SK-N-SH (cell line): Measurements from ENCODE around the gene UBA5. TPM values are rescaled to one million over a fixed set of nuclear protein-coding genes. Genes with fewer than 3 reads are reported as not detected.

ENCODE experiments used
- CTCF ChIA-PET: fragments of 300-600, 350-600 bp; formaldehyde crosslinking; extraction: SDS; loops from one replicate; lab custom pipeline; 2021; lab: Yijun Ruan, JAX
- POLR2A ChIA-PET: fragments of 350-600 bp; sonication (Branson Sonifier 250); formaldehyde crosslinking; extraction: SDS; loops from one replicate; lab custom pipeline; 2020; ENCODE audit warnings: antibody characterized with exemption, inconsistent platforms; lab: Yijun Ruan, JAX
- DNase-seq: peaks from one replicate; pipeline ENCODE4 v3.0.0; 2012
- H2AFZ ChIP-seq: fragments of 200-600 bp; sonication (generic); 2 replicates; pipeline ENCODE4 v1.8.1; 2016; ENCODE audit warnings: antibody characterized with exemption, mild to moderate bottlenecking, low read depth
- H3F3A ChIP-seq: fragments of 200-600 bp; sonication (generic); replicated peaks from 2 replicates; pipeline ENCODE3; 2016; ENCODE audit warnings: antibody characterized with exemption, mild to moderate bottlenecking; ENCODE audit not compliant: insufficient read depth
- H3K27ac ChIP-seq, 2 experiments: fragments of 200-500 bp in 1 of 2; fragments of 200-600 bp in 1 of 2; sonication (Bioruptor generic) in 1 of 2; sonication (generic), shearing (Covaris generic) in 1 of 2; 2 replicates each; pipeline versions ENCODE4 v1.5.1 to v1.6.1; 2014 to 2016; ENCODE audit warnings: low read depth in 2 of 2, inconsistent platforms in 1 of 2, low read length in 1 of 2, mild to moderate bottlenecking in 1 of 2, mixed read lengths in 1 of 2
- H3K27me3 ChIP-seq: fragments of 200-600 bp; sonication (generic), shearing (Covaris generic); 2 replicates; pipeline ENCODE4 v1.6.1; 2016; ENCODE audit warnings: mixed run types; ENCODE audit not compliant: insufficient read depth
- H3K36me3 ChIP-seq, 2 experiments: fragments of 200-500 bp in 1 of 2; fragments of 200-600 bp in 1 of 2; sonication (Bioruptor generic) in 1 of 2; sonication (generic) in 1 of 2; replicated peaks in 1 of 2; 2 replicates each; pipeline versions ENCODE3 to v1.5.1; 2014 to 2016; ENCODE audit warnings: low read length in 1 of 2, mild to moderate bottlenecking in 1 of 2; ENCODE audit not compliant: insufficient read depth in 2 of 2, control insufficient read depth in 1 of 2
- H3K4me1 ChIP-seq, 2 experiments: fragments of 200-500 bp in 1 of 2; fragments of 200-600 bp in 1 of 2; sonication (Bioruptor generic) in 1 of 2; sonication (generic), shearing (Covaris generic) in 1 of 2; 2 replicates each; pipeline versions ENCODE4 v1.5.1 to v1.6.1; 2014 to 2016; ENCODE audit warnings: low read depth in 1 of 2, low read length in 1 of 2, mixed run types in 1 of 2; ENCODE audit not compliant: insufficient read depth in 2 of 2, control insufficient read depth in 1 of 2
- H3K4me2 ChIP-seq: fragments of 200-600 bp; sonication (generic), shearing (Covaris generic); 2 replicates; pipeline ENCODE4 v1.6.1; 2017; ENCODE audit warnings: mixed run types
- H3K4me3 ChIP-seq, 2 experiments: fragments of 200-500 bp in 1 of 2; fragments of 200-600 bp in 1 of 2; sonication (Bioruptor generic) in 1 of 2; sonication (generic), shearing (Covaris generic) in 1 of 2; 2 replicates each; pipeline versions ENCODE4 v1.5.1 to v1.8.1; 2014 to 2016; ENCODE audit warnings: low read depth in 2 of 2, inconsistent platforms in 1 of 2, low read length in 1 of 2, mild to moderate bottlenecking in 1 of 2, mixed read lengths in 1 of 2, moderate library complexity in 1 of 2
- H3K79me2 ChIP-seq: fragments of 200-600 bp; sonication (generic); 2 replicates; pipeline ENCODE4 v1.8.1; 2017; ENCODE audit warnings: mild to moderate bottlenecking; ENCODE audit not compliant: insufficient read depth
- H3K9ac ChIP-seq: fragments of 200-600 bp; sonication (generic); 2 replicates; pipeline ENCODE4 v1.6.1; 2017; ENCODE audit warnings: mixed run types
- H3K9me2 ChIP-seq: fragments of 200-600 bp; sonication (generic); 2 replicates; pipeline ENCODE4 v1.6.1; 2017; ENCODE audit warnings: mixed run types
- H3K9me3 ChIP-seq: fragments of 200-600 bp; sonication (generic); 2 replicates; pipeline ENCODE4 v1.6.1; 2017; ENCODE audit warnings: mixed run types, mild to moderate bottlenecking, moderate library complexity
- H4K20me1 ChIP-seq: fragments of 200-600 bp; sonication (generic); 2 replicates; pipeline ENCODE4 v1.6.1; 2017; ENCODE audit warnings: mild to moderate bottlenecking, mixed run types; ENCODE audit not compliant: insufficient read depth
- CHD2 ChIP-seq: fragments of 150-350 bp; IDR thresholded peaks from 2 replicates; pipeline ENCODE4 v1.6.1; 2018; ENCODE audit warnings: low read length; ENCODE audit not compliant: partially characterized antibody
- CTCF ChIP-seq: fragments of 200-600 bp; sonication (generic); IDR thresholded peaks from 2 replicates; pipeline ENCODE4 v1.6.1; 2017; ENCODE audit warnings: antibody characterized with exemption, mild to moderate bottlenecking, moderate library complexity
- EP300 ChIP-seq, 2 experiments: IDR thresholded peaks; 2 replicates each; pipeline versions ENCODE4 v1.4.0 to v1.6.1; 2012; ENCODE audit warnings: borderline replicate concordance in 1 of 2, low read depth in 1 of 2, low read length in 1 of 2
- FOSL2 ChIP-seq: IDR thresholded peaks from 2 replicates; pipeline ENCODE4 v1.4.0; 2012; ENCODE audit warnings: low read depth, mild to moderate bottlenecking, moderate library complexity, borderline replicate concordance
- FOXJ3 ChIP-seq: sonication (generic); formaldehyde crosslinking; IDR thresholded peaks from 2 replicates; pipeline ENCODE4 v1.5.1; 2020; ENCODE audit warnings: mild to moderate bottlenecking, missing genetic modification reagents
- GATA2 ChIP-seq: sonication (generic); formaldehyde crosslinking; IDR thresholded peaks from 2 replicates; pipeline ENCODE4 v1.5.0; 2020; ENCODE audit warnings: mild to moderate bottlenecking, missing genetic modification reagents
- MEF2A ChIP-seq: IDR thresholded peaks from 2 replicates; pipeline ENCODE4 v1.4.0; 2012; ENCODE audit warnings: low read depth, borderline replicate concordance
- MXI1 ChIP-seq: IDR thresholded peaks from 2 replicates; pipeline ENCODE4 v1.6.1; 2012; ENCODE audit warnings: mild to moderate bottlenecking, low read depth, low read length, improper control_type of control experiment
- NRF1 ChIP-seq: IDR thresholded peaks from 2 replicates; pipeline ENCODE4 v1.6.1; 2012; ENCODE audit warnings: low read depth, mild to moderate bottlenecking, low read length
- PBX3 ChIP-seq: IDR thresholded peaks from 2 replicates; pipeline ENCODE4; 2012
- POLR2AphosphoS5 ChIP-seq: IDR thresholded peaks from 2 replicates; pipeline ENCODE4 v1.6.1; 2012; ENCODE audit warnings: low read depth, low read length
- RFX5 ChIP-seq: IDR thresholded peaks from 2 replicates; pipeline ENCODE4 v1.6.1; 2012; ENCODE audit warnings: mild to moderate bottlenecking, improper control_type of control experiment, low read length
- TCF12 ChIP-seq: IDR thresholded peaks from 2 replicates; pipeline ENCODE4 v1.4.0; 2012
- USF2 ChIP-seq: fragments of 150-350 bp; IDR thresholded peaks from 2 replicates; pipeline ENCODE4 v1.6.1; 2017; ENCODE audit warnings: antibody characterized with exemption, low read length, low read depth, borderline replicate concordance
- YY1 ChIP-seq: IDR thresholded peaks from 2 replicates; pipeline ENCODE4 v1.4.0; 2012; ENCODE audit warnings: low read depth, mild to moderate bottlenecking
- ZBTB33 ChIP-seq: IDR thresholded peaks from 2 replicates; pipeline ENCODE4 v1.4.0; 2012; ENCODE audit warnings: low read depth, borderline replicate concordance
- WGBS: methylation state at CpG from one replicate; pipeline ENCODE4 v1.1.6; 2017; ENCODE audit warnings: low lambda C conversion rate; 5-methylcytosine and 5-hydroxymethylcytosine counted together
- polyA plus RNA-seq, 3 experiments: library from polyadenylated mRNA; depleted of rRNA; stranded (reverse); fragments of >200 nt; gene quantifications; 2 replicates each; pipeline ENCODE4 v1.2.3, GENCODE V29; 2012

The UBA5 gene
- polyA plus RNA-seq, 1 of the 3 experiments (the other 2 are of a cell fraction), result 38.3 TPM

- WGBS, result 11% methylated on average over 7 of the region's 7 CpGs
Measured at GRCh38 chr3:132659000-132659364, 1.1 kb upstream of the UBA5 start.

More at GRCh38 chr3:132659000-132659364, 1.1 kb upstream of the UBA5 start:
- H3K27ac ChIP-seq, result peak overlapping the region; percentile 85 to 95
- H3K4me2 ChIP-seq, result peak overlapping the region; percentile 89
- peaks cover 21% of the 10 kb centered on the region for H3F3A ChIP-seq
- ChIA-PET POLR2A (interaction anchor here (1.4 kb wide), 1 partner anchor 63 kb away, joined by 5 read pairs; the partner anchor contains the start of gene NPHP3), CTCF (interaction anchor here (0.8 to 3.6 kb wide), 10 partner anchors 12 to 123 kb away, joined by 3 to 21 read pairs (median 4); no protein-coding TSS in a partner anchor)
- no peaks in the 10 kb centered on the region for H4K20me1 ChIP-seq
- peak overlapping the region; percentile 91 for H2AFZ ChIP-seq
- peaks cover 9 to 20% of the 10 kb centered on the region in 2 experiments; a peak in 3 of 4 replicates for H3K4me1 ChIP-seq
- peak overlapping the region; percentile 81 to 95 for H3K4me3 ChIP-seq
- DNase-seq, result no peak
- H3K9ac ChIP-seq, result peak overlapping the region; percentile 89
- no peaks in the 10 kb centered on the region for H3K9me2 ChIP-seq
- H3K36me3 ChIP-seq, result peaks cover 6 to 9% of the 10 kb centered on the region in 2 experiments
- H3K27me3 ChIP-seq, result no peaks in the 10 kb centered on the region
- no peaks in the 10 kb centered on the region for H3K9me3 ChIP-seq
- H3K79me2 ChIP-seq, result peaks cover 53% of the 10 kb centered on the region
- no peak for TF ChIP-seq EP300 (IDR thresholded peaks at IDR 0.05; ENCODE audit: borderline replicate concordance in 1 of 2, low read depth in 1 of 2, low read length in 1 of 2)
- TF ChIP-seq MXI1, result no peak
- TF ChIP-seq MEF2A, result no peak
- no peak for TF ChIP-seq FOXJ3 (CRISPR knock-in tag)
- no peak for TF ChIP-seq NRF1
- TF ChIP-seq TCF12, result no peak
- TF ChIP-seq CTCF, result no peak
- TF ChIP-seq CHD2, result no peak
- no peak for TF ChIP-seq FOSL2
- no peak for TF ChIP-seq GATA2 (CRISPR knock-in tag)
- no peak for TF ChIP-seq USF2
- no peak for TF ChIP-seq POLR2AphosphoS5
- no peak for TF ChIP-seq YY1
- TF ChIP-seq ZBTB33, result no peak
- no peak for TF ChIP-seq RFX5
- no peak for TF ChIP-seq PBX3
- TF ChIP-seq, all 33 proteins: peak for 0
